ENCODE measurements around the gene NMB.

DNA sequence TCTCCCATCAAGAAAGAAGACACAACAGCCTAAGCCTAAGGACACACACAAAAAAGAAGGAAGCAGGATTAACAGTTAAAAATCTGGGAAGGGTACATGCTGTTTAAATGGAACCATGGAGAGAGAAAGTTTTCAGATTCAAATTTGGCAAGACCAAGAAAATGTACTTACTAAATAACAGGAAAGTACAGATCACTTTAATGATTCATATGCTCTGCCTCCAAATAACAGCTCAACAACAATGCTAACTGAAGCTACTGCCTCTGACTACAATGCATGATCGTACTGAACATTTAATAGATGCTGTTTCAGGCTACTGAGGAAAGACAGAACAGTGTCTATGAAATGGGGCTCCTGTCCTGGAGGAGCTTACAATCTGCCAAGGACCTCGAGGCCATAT lies 8.4 kb upstream of the NMB start:
- no peak for TF ChIP-seq EZH2 (IDR thresholded peaks at IDR 0.05; ENCODE audit: low read length, missing control alignments)
- TF ChIP-seq, protein P1, sequence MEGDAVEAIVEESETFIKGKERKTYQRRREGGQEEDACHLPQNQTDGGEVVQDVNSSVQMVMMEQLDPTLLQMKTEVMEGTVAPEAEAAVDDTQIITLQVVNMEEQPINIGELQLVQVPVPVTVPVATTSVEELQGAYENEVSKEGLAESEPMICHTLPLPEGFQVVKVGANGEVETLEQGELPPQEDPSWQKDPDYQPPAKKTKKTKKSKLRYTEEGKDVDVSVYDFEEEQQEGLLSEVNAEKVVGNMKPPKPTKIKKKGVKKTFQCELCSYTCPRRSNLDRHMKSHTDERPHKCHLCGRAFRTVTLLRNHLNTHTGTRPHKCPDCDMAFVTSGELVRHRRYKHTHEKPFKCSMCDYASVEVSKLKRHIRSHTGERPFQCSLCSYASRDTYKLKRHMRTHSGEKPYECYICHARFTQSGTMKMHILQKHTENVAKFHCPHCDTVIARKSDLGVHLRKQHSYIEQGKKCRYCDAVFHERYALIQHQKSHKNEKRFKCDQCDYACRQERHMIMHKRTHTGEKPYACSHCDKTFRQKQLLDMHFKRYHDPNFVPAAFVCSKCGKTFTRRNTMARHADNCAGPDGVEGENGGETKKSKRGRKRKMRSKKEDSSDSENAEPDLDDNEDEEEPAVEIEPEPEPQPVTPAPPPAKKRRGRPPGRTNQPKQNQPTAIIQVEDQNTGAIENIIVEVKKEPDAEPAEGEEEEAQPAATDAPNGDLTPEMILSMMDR (conservative IDR thresholded peaks at IDR 0.05 in 1 of 2, IDR thresholded peaks at IDR 0.05 in 1 of 2; ENCODE audit: low read depth in 1 of 2, low read length in 2 of 2) = no peak

Data from fibroblast of lung (primary cell).